IMR-90 (cell line): ENCODE results near the gene TTLL11. TPM values are rescaled to one million over a fixed set of nuclear protein-coding genes. Genes with fewer than 3 reads are reported as not detected.

Experiments used
- ATAC-seq: fragments of 200-7000 bp; cut with Tn5 transposase; 2 replicates; pipeline ENCODE4 v1.9.1; 2020; ENCODE audit warnings: low read depth, mild to moderate bottlenecking, moderate library complexity
- BruUV-seq: library from RNA; stranded (reverse); fragments of 400-500 nt; replicated peaks from 2 replicates; lab custom pipeline; 2021; lab: Mats Ljungman, UMichigan
- CTCF ChIA-PET: fragments of 300-600 bp; formaldehyde crosslinking; extraction: SDS; loops from one replicate; lab custom pipeline; 2021; ENCODE audit warnings: antibody characterized with exemption; lab: Yijun Ruan, JAX
- POLR2A ChIA-PET: fragments of 300-600 bp; sonication (Branson Sonifier 250); formaldehyde crosslinking; loops from one replicate; lab custom pipeline; 2022; ENCODE audit warnings: antibody characterized with exemption; ENCODE audit not compliant: unreplicated experiment; lab: Charles Lee
- DNase-seq: peaks from one replicate; pipeline ENCODE4 v3.0.0; 2013
- H2AFZ ChIP-seq: replicated peaks from 2 replicates; pipeline ENCODE3; 2013; ENCODE audit warnings: low read length, mild to moderate bottlenecking; ENCODE audit not compliant: poor library complexity
- H2AK5ac ChIP-seq: 2 replicates; pipeline ENCODE4 v1.6.1; 2013; ENCODE audit warnings: low read depth, low read length, inconsistent platforms
- H2AK9ac ChIP-seq: replicated peaks from 2 replicates; pipeline ENCODE3; 2013; ENCODE audit warnings: mild to moderate bottlenecking, low read depth, low read length, moderate library complexity; ENCODE audit not compliant: poor library complexity
- H2BK120ac ChIP-seq: 2 replicates; pipeline ENCODE4 v1.6.1; 2013; ENCODE audit warnings: low read depth, low read length, inconsistent platforms
- H2BK15ac ChIP-seq: 3 replicates; pipeline ENCODE4 v1.6.1; 2013; ENCODE audit warnings: low read depth, low read length, inconsistent platforms
- H2BK20ac ChIP-seq: 2 replicates; pipeline ENCODE4 v1.6.1; 2013; ENCODE audit warnings: low read depth, mild to moderate bottlenecking, inconsistent platforms, low read length, moderate library complexity
- H2BK5ac ChIP-seq: 2 replicates; pipeline ENCODE4 v1.6.1; 2013; ENCODE audit warnings: mild to moderate bottlenecking, low read depth, low read length, inconsistent platforms; ENCODE audit not compliant: poor library complexity, severe bottlenecking
- H3K14ac ChIP-seq: replicated peaks from 2 replicates; pipeline ENCODE4 v1.6.1; 2013; ENCODE audit warnings: low read depth, low read length, inconsistent platforms
- H3K18ac ChIP-seq: 2 replicates; pipeline ENCODE4 v1.6.1; 2013; ENCODE audit warnings: low read depth, low read length, control low read depth
- H3K23ac ChIP-seq: 2 replicates; pipeline ENCODE4 v1.6.1; 2013; ENCODE audit warnings: low read depth, low read length, inconsistent platforms
- H3K27ac ChIP-seq: 2 replicates; pipeline ENCODE4 v1.5.1; 2013; ENCODE audit warnings: mild to moderate bottlenecking, control low read depth, low read length; ENCODE audit not compliant: insufficient read depth
- H3K27me3 ChIP-seq: 2 replicates; pipeline ENCODE4 v1.6.1; 2013; ENCODE audit warnings: low read length; ENCODE audit not compliant: control insufficient read depth, insufficient read depth
- H3K36me3 ChIP-seq: 2 replicates; pipeline ENCODE4 v1.6.1; 2013; ENCODE audit warnings: low read length, mixed read lengths; ENCODE audit not compliant: control insufficient read depth, insufficient read depth
- H3K4ac ChIP-seq: 2 replicates; pipeline ENCODE4 v1.6.1; 2013; ENCODE audit warnings: low read depth, low read length, inconsistent platforms
- H3K4me1 ChIP-seq: 2 replicates; pipeline ENCODE4 v1.6.1; 2013; ENCODE audit warnings: low read length, mixed read lengths; ENCODE audit not compliant: control insufficient read depth, insufficient read depth
- H3K4me2 ChIP-seq: 2 replicates; pipeline ENCODE4 v1.6.1; 2013; ENCODE audit warnings: low read depth, mild to moderate bottlenecking, control low read depth, low read length, moderate library complexity
- H3K4me3 ChIP-seq: 2 replicates; pipeline ENCODE4 v1.5.1; 2013; ENCODE audit warnings: low read depth, mild to moderate bottlenecking, control low read depth, low read length, moderate library complexity; ENCODE audit not compliant: insufficient read depth
- H3K56ac ChIP-seq: 2 replicates; pipeline ENCODE4 v1.6.1; 2013; ENCODE audit warnings: low read length, inconsistent platforms; ENCODE audit not compliant: insufficient read depth; ENCODE audit errors: extremely low read depth
- H3K79me1 ChIP-seq, 2 experiments: 2 replicates each; pipeline ENCODE4 v1.6.1; 2013; ENCODE audit warnings: low read length in 2 of 2, inconsistent platforms in 1 of 2, low read depth in 1 of 2
- H3K9ac ChIP-seq: 2 replicates; pipeline ENCODE4 v1.6.1; 2013; ENCODE audit warnings: low read depth, low read length, control low read depth
- H3K9me1 ChIP-seq: 2 replicates; pipeline ENCODE4 v1.6.1; 2013; ENCODE audit warnings: low read length, inconsistent platforms; ENCODE audit not compliant: insufficient read depth
- H3K9me3 ChIP-seq: 2 replicates; pipeline ENCODE4 v1.6.1; 2013; ENCODE audit warnings: low read length; ENCODE audit not compliant: control insufficient read depth, insufficient read depth
- H4K20me1 ChIP-seq: 2 replicates; pipeline ENCODE4 v1.6.1; 2013; ENCODE audit warnings: low read length, inconsistent platforms; ENCODE audit not compliant: insufficient read depth
- H4K5ac ChIP-seq: 2 replicates; pipeline ENCODE4 v1.6.1; 2013; ENCODE audit warnings: mild to moderate bottlenecking, low read depth, low read length, control low read depth
- H4K8ac ChIP-seq, 2 experiments: 2 replicates each; pipeline ENCODE4 v1.6.1; 2013; ENCODE audit warnings: low read depth in 2 of 2, low read length in 2 of 2, control low read depth in 1 of 2, inconsistent platforms in 1 of 2
- H4K91ac ChIP-seq: 2 replicates; pipeline ENCODE4 v1.6.1; 2013; ENCODE audit warnings: low read depth, low read length, inconsistent platforms; ENCODE audit not compliant: insufficient read depth
- BHLHE40 ChIP-seq: fragments of 150-350 bp; IDR thresholded peaks from 2 replicates; pipeline ENCODE4 v1.6.1; 2016; ENCODE audit warnings: mild to moderate bottlenecking, low read depth, low read length
- CEBPB ChIP-seq: IDR thresholded peaks from 2 replicates; pipeline ENCODE4 v1.6.1; 2012; ENCODE audit warnings: low read depth, low read length, improper control_type of control experiment
- CHD1 ChIP-seq: IDR thresholded peaks from 2 replicates; pipeline ENCODE4 v1.6.1; 2012; ENCODE audit warnings: low read depth, low read length, improper control_type of control experiment
- FOS ChIP-seq: fragments of 150-350 bp; IDR thresholded peaks from 2 replicates; pipeline ENCODE4 v1.6.1; 2016; ENCODE audit warnings: low read depth, low read length
- MAFK ChIP-seq: IDR thresholded peaks from 2 replicates; pipeline ENCODE4 v1.6.1; 2012; ENCODE audit warnings: low read depth, low read length, improper control_type of control experiment
- MAZ ChIP-seq: IDR thresholded peaks from 2 replicates; pipeline ENCODE4 v1.6.1; 2012; ENCODE audit warnings: low read depth, mild to moderate bottlenecking, low read length, improper control_type of control experiment, moderate library complexity, borderline replicate concordance
- MXI1 ChIP-seq: IDR thresholded peaks from 2 replicates; pipeline ENCODE4 v1.6.1; 2012; ENCODE audit warnings: low read depth, mild to moderate bottlenecking, low read length, moderate library complexity, borderline replicate concordance
- NFE2L2 ChIP-seq: fragments of 150-350 bp; IDR thresholded peaks from 2 replicates; pipeline ENCODE4 v1.6.1; 2016; ENCODE audit warnings: low read depth, mild to moderate bottlenecking, low read length
- POLR2A ChIP-seq: IDR thresholded peaks from 2 replicates; pipeline ENCODE4 v1.6.1; 2012; ENCODE audit warnings: mild to moderate bottlenecking, low read depth, low read length
- RAD21 ChIP-seq: IDR thresholded peaks from 2 replicates; pipeline ENCODE4 v1.6.1; 2012; ENCODE audit warnings: low read length, improper control_type of control experiment
- RCOR1 ChIP-seq: IDR thresholded peaks from 2 replicates; pipeline ENCODE4 v1.6.1; 2012; ENCODE audit warnings: mild to moderate bottlenecking, low read length, improper control_type of control experiment; ENCODE audit not compliant: insufficient replicate concordance
- RFX5 ChIP-seq: IDR thresholded peaks from 2 replicates; pipeline ENCODE4 v1.8.0; 2012; ENCODE audit warnings: low read depth, mild to moderate bottlenecking, low read length, moderate library complexity
- SMC3 ChIP-seq: fragments of 150-350 bp; IDR thresholded peaks from 2 replicates; pipeline ENCODE4 v1.6.1; 2016; ENCODE audit warnings: low read depth, mild to moderate bottlenecking, antibody characterized with exemption, low read length, moderate library complexity
- WGBS, 2 experiments: methylation state at CpG; one replicate each; pipeline versions ENCODE4 v1.1.5 to v1.1.7; 2013; ENCODE audit warnings: missing lambda C conversion rate in 2 of 2; ENCODE audit not compliant: insufficient read length in 1 of 2; ENCODE audit errors: extremely low coverage in 2 of 2; 5-methylcytosine and 5-hydroxymethylcytosine counted together
- dilution Hi-C: fragments of 300-500 bp; cut with HindIII; formaldehyde crosslinking; loops from one replicate; pipeline ENCODE4 v1.14.3; 2018; ENCODE audit warnings: low sequenced_read_pairs; ENCODE audit not compliant: unreplicated experiment
- in situ Hi-C: fragments of 300-500 bp; cut with MboI; formaldehyde crosslinking; loops from 3 replicates; pipeline ENCODE4 v1.14.3; 2019; ENCODE audit warnings: low sequenced_read_pairs, inconsistent platforms, mixed read lengths
- intact Hi-C: fragments of 100-400 bp; cut with micrococcal nuclease; formaldehyde crosslinking; loops from 2 replicates; pipeline ENCODE4 v1.10.0; 2022
- polyA plus RNA-seq, 3 experiments: library from polyadenylated mRNA; depleted of rRNA; stranded (reverse); fragments of >200 nt; gene quantifications; 2 replicates each; pipeline ENCODE4 v1.2.3, GENCODE V29; 2012; ENCODE audit warnings: low replicate concordance in 1 of 3
- total RNA-seq: library from RNA; depleted of rRNA; stranded (reverse); fragments of >200 nt; gene quantifications from 2 replicates; pipeline ENCODE4 v1.2.3, GENCODE V29; 2012
- TF ChIP-seq, protein P1 (sequence below): conservative IDR thresholded peaks from 2 replicates; pipeline ENCODE4 v1.5.1; 2012; ENCODE audit warnings: mild to moderate bottlenecking, low read depth, low read length, improper control_type of control experiment
- TF ChIP-seq, protein P2 (sequence below): fragments of 150-350 bp; IDR thresholded peaks from 2 replicates; pipeline ENCODE4 v1.6.1; 2017; ENCODE audit warnings: mild to moderate bottlenecking, antibody characterized with exemption, low read length, low read depth
- TF ChIP-seq, protein P3 (sequence below): fragments of 150-350 bp; IDR thresholded peaks from 2 replicates; pipeline ENCODE4 v1.6.1; 2016; ENCODE audit warnings: low read depth, mild to moderate bottlenecking, low read length, moderate library complexity, borderline replicate concordance

Gene TTLL11
- total and polyA plus RNA-seq, 2 of the 4 experiments (the other 2 are of a cell fraction): 2.0 to 4.6 TPM

DNA sequence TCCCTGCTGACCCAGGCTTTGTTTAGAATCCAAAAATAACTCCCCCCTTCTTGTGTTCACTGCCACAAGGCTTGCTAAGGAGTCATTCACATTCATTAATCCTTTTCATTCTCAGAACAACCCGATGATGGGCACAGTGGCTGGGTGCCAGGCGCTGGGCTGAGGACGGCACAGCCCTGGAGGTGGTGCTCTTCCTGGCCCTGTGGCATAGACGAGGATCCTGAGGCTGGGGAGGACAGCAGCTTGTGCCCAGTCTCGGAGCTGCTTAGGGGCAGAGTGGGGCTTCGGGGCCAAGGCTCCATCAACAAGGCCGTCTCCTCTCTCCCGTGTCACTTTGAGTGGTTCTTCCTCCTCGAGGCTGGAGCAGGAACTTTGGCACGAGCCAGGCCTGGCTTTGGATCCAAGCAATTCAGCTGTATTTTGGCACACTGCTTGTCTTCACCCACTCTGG lies 166.7 kb downstream of the TTLL11 start:
- H3K79me1 ChIP-seq: no peaks in the 10 kb centered on the region; a peak in 1 of 4 replicates
- H2AFZ ChIP-seq: no peak overlapping the region
- no peak overlapping the region for H4K8ac ChIP-seq
- no TSS peak for BruUV-seq
- ChIA-PET POLR2A (no interaction called here), CTCF (no interaction called here)
- H3K9me1 ChIP-seq: 0 out of 2 replicates have a peak, but pooled peaks cover 3% of the 10 kb centered on the region
- H3K27ac ChIP-seq: no peak overlapping the region
- H4K91ac ChIP-seq: no peak overlapping the region
- dilution Hi-C loops: no loop called here
- H3K18ac ChIP-seq: no peak overlapping the region
- no peak overlapping the region for H2BK20ac ChIP-seq
- no peak overlapping the region for H2BK15ac ChIP-seq
- H3K56ac ChIP-seq: no peak overlapping the region
- H2AK9ac ChIP-seq: no peak overlapping the region
- H3K9ac ChIP-seq: no peak overlapping the region
- no peak overlapping the region for H3K4me3 ChIP-seq
- no peak overlapping the region for H2AK5ac ChIP-seq
- no peak overlapping the region for H2BK120ac ChIP-seq
- no peak overlapping the region for H3K4ac ChIP-seq
- no peaks in the 10 kb centered on the region for H3K36me3 ChIP-seq
- H3K14ac ChIP-seq: no peak overlapping the region
- DNase-seq: no peak
- no peak overlapping the region for H2BK5ac ChIP-seq
- no peaks in the 10 kb centered on the region for H3K9me3 ChIP-seq
- no peak overlapping the region for H3K4me2 ChIP-seq
- H4K20me1 ChIP-seq: no peaks in the 10 kb centered on the region
- no peak for ATAC-seq
- TF ChIP-seq MAFK: no peak
- TF ChIP-seq, protein P1, sequence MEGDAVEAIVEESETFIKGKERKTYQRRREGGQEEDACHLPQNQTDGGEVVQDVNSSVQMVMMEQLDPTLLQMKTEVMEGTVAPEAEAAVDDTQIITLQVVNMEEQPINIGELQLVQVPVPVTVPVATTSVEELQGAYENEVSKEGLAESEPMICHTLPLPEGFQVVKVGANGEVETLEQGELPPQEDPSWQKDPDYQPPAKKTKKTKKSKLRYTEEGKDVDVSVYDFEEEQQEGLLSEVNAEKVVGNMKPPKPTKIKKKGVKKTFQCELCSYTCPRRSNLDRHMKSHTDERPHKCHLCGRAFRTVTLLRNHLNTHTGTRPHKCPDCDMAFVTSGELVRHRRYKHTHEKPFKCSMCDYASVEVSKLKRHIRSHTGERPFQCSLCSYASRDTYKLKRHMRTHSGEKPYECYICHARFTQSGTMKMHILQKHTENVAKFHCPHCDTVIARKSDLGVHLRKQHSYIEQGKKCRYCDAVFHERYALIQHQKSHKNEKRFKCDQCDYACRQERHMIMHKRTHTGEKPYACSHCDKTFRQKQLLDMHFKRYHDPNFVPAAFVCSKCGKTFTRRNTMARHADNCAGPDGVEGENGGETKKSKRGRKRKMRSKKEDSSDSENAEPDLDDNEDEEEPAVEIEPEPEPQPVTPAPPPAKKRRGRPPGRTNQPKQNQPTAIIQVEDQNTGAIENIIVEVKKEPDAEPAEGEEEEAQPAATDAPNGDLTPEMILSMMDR: no peak
- TF ChIP-seq, protein P2, sequence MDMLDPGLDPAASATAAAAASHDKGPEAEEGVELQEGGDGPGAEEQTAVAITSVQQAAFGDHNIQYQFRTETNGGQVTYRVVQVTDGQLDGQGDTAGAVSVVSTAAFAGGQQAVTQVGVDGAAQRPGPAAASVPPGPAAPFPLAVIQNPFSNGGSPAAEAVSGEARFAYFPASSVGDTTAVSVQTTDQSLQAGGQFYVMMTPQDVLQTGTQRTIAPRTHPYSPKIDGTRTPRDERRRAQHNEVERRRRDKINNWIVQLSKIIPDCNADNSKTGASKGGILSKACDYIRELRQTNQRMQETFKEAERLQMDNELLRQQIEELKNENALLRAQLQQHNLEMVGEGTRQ: no peak
- TF ChIP-seq RCOR1: no peak
- TF ChIP-seq CHD1: no peak
- no peak for TF ChIP-seq FOS
- TF ChIP-seq BHLHE40: no peak
- TF ChIP-seq RAD21: no peak
- no peak for TF ChIP-seq RFX5
- no peak for TF ChIP-seq POLR2A
- no peak for TF ChIP-seq MAZ
- TF ChIP-seq CEBPB: no peak
- no peak for TF ChIP-seq NFE2L2
- TF ChIP-seq MXI1: no peak
- no peak for TF ChIP-seq SMC3
- TF ChIP-seq, protein P3, sequence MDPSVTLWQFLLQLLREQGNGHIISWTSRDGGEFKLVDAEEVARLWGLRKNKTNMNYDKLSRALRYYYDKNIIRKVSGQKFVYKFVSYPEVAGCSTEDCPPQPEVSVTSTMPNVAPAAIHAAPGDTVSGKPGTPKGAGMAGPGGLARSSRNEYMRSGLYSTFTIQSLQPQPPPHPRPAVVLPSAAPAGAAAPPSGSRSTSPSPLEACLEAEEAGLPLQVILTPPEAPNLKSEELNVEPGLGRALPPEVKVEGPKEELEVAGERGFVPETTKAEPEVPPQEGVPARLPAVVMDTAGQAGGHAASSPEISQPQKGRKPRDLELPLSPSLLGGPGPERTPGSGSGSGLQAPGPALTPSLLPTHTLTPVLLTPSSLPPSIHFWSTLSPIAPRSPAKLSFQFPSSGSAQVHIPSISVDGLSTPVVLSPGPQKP: no peak
- intact Hi-C loops: no loop called here
- 78% methylated on average over 5 of the region's 10 CpGs; no CpG with 5 or more reads in 1 of the 2 experiments for WGBS, 2 experiments
- H3K27me3 ChIP-seq: no peaks in the 10 kb centered on the region
- in situ Hi-C loops: no loop called here
- peaks cover 2% of the 10 kb centered on the region; the same call in 1 of the 2 replicates for H3K4me1 ChIP-seq
- H4K5ac ChIP-seq: no peak overlapping the region
- H3K23ac ChIP-seq: no peak overlapping the region
